ENCODE data around the gene DNAH10.

Gene DNAH10

DNA sequence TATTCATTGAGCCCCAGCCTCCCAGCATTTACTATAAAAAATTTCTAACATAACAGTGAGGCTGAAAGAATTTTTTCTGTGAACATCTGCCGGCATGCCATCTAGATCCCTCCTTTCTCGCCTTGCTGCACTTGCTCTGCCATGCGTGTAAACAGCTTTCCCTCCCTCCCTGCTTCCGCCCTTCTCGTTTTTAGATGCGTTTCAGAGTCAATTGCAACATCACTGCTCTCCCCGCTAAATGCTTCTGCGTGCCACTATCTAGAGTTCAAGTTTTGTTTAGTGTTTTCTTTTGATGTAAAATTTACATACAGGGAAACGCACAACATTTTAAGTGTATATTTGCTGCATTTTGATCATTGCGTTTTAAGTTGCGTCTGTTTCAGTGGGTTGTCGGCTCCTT is 126.9 kb downstream of the DNAH10 start:
- DNase-seq: no peak

DNA sequence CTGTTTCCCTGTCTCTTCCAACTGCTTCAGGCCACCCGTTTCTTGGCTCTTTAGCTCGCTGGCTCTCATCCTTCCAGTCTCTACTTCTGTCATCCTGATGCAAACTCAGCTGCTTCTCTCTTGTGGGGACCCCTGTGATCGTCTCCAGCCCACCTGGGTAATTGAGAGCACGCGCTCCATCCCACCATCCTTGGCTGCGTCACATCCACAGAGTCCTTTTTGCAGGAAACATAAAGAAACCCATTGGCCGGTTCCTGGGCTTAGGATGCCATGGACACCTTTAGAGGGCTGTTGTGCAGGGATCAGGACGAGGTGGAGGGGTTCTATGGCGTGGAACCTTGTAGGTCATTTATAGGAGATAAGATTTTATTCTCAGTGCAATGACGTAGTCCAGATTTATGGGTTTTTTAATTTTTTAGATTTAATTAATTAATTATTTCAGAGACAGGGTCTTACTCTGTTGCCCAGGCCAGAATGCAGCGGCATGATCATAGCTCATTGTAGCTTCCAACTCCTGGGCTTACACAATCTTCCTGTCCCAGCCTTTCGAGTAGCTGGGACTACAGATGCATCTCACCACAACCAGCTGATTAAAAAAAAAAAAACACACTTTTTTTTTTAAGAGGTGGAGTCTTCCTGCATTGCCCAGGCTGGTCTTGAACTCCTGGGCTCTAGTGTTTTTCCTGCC is 127.9 kb downstream of the DNAH10 start:
- DNase-seq: no peak

GRCh38 chr12:123890536-123890902 is 128.4 kb downstream of the DNAH10 start:
- no peak for DNase-seq

GRCh38 chr12:123891011-123891410 is 128.9 kb downstream of the DNAH10 start:
- no peak for DNase-seq

- DNase-seq: no peak
These were observed 129.5 kb downstream of the DNAH10 start for GRCh38 chr12:123891516-123892179.

GRCh38 chr12:123892180-123892559 is 130.1 kb downstream of the DNAH10 start:
- no peak for DNase-seq

- DNase-seq: no peak
These were observed 130.8 kb downstream of the DNAH10 start for GRCh38 chr12:123892853-123893252.

GRCh38 chr12:123893276-123893675 is 131.2 kb downstream of the DNAH10 start:
- DNase-seq: no peak

- DNase-seq: no peak
These were observed 132.8 kb downstream of the DNAH10 start for GRCh38 chr12:123894823-123895345.

DNA sequence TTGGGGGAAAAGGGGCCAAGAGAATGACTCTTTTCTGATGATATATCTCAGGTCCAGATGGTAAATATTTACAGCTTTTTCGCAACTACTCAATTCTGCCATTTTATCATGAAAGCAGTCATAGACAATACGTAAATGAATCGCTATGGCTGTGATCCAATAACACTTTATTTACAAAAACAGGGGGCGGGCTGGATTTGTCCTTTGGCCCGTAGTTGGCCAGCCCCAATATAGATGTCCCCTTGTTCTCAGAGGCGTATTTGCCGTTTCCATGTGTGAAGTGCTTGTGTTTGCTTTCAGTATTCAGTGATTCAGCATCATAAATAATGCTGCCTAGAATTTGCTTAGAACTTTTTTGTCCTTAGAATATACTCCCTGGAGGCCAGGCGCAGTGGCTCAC is 133.3 kb downstream of the DNAH10 start:
- no peak for DNase-seq

DNA sequence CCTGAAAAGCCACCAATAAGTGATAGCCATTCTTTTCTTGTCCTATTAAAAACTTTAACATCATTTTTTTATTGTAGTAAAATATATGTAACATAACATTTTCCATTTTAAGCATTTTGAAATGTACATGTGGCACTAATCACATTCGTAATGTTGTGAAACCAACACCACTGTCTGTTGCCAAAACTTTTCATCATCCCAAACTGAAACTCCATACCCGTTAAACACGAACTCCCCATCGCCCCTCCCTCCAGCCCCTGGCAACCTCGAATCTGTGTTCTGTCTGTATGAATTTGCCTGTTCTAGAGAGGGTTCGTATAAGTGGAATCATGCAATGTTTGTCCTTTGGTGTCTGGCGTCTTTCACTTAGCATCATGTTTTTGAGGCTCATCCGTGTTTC is 134.7 kb downstream of the DNAH10 start:
- no peak for DNase-seq

DNA sequence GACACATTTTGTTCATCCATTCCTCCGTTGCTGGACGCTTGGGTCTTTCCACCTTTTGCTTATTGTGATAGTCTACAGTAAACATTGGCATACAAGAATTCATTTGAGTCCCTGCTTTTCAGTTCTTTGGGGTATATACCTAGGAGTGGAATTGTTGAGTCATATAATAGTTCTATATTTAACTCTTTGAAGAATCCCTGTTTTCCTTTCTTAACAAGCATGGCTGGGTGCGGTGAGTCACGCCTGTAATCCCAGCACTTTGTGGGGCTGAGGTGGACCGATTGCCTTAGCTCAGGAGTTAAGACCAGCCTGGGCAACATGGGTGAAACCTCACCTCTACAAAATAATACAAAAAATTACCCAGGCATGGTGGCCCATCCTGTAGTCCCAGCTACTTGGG is 135.1 kb downstream of the DNAH10 start:
- no peak for DNase-seq

DNA sequence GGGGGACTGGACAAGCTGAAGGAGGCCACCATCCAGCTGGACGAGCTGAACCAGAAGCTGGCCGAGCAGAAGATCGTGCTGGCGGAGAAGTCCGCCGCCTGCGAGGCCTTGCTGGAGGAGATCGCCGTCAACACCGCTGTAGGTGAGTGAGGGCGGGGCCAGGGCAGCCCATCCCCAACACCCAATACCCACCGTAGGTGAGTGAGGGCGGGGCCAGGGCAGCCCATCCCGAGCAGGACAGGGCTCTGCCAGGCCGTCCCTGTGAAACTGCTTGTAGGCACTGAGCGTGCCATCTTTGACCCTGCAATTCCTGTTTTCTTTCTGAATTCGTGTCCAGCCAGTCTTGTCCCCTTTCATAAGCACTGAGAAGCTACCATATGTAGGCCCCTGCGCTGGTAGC is 136.6 kb downstream of the DNAH10 start:
- no peak for DNase-seq

DNA sequence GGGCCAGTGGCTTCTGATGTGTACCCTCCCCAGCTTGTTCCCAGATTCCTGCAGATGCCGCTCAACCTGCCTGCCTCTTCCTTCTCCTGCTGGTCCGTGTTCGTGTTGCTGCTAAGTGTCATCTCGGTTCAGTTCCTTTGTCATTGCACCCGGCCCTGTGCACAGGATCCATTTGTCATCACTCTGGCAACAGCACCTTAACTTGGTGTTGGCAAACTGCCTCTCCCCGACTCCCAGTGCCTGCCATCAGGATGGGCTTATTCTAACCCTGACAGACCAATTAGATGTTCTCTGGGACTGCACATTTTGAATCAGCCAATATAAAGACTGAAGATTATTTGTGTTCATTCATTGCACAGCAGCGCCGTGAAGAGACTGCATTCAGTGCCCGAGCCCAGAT is 137.3 kb downstream of the DNAH10 start:
- DNase-seq: no peak

- DNase-seq: peak; percentile 61 to 63
These were observed 138.8 kb downstream of the DNAH10 start for GRCh38 chr12:123900871-123901376.

DNA sequence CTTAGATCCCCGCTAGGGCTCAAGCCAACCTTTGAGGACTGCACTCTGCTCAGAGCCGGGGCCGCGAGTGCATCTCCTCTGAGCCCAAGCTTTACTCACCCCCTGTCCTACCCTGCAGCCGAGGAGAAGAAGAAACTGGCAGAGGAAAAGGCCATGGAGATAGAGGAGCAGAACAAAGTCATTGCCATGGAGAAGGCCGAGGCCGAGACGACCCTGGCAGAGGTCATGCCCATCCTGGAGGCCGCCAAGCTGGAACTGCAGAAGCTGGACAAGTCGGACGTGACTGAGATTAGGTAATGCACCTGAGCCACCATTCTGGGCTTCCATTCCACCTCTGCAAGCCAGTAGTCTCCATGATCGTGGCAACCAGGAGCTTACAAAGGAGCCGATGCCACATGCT is 140.7 kb downstream of the DNAH10 start:
- no peak for DNase-seq

GRCh38 chr12:123903301-123904065 is 141.4 kb downstream of the DNAH10 start:
- no peak for DNase-seq

GRCh38 chr12:123905319-123905925 is 143.3 kb downstream of the DNAH10 start:
- DNase-seq: peak; percentile 43 to 46

DNA sequence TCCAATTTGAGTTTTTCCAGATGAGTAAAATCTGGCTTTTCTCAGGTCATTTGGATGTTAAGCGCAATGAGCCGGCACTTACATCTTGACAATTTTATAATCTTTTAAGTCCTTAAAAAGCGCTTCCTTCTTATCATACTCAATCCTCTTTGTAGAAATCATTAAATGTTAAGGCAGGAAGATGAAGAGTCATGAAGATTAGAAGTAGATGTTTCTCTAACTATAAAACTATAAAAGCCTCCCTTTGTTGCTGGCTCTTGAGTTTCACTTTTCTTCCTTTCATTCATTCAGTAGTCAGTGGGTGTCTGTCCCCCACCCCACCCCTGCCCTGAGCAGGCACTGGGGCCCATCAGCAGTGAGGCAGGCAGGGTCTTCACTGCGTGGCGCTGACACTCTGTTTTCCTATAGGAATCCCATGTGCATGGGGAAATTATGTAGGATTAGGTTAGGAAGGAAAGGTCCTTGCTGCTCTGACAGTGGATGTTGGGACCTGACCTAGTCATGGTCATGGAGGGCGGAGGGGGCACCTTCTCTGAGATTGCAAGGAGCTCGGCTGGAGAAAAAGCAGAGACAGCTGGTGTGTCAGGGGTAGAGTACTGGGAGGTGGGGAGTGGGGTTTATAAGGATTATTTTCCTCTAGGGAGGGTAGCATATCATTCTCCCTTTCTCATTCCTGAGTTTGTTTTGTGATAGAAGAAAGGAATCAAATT is 144.8 kb downstream of the DNAH10 start:
- no peak for DNase-seq

DNA sequence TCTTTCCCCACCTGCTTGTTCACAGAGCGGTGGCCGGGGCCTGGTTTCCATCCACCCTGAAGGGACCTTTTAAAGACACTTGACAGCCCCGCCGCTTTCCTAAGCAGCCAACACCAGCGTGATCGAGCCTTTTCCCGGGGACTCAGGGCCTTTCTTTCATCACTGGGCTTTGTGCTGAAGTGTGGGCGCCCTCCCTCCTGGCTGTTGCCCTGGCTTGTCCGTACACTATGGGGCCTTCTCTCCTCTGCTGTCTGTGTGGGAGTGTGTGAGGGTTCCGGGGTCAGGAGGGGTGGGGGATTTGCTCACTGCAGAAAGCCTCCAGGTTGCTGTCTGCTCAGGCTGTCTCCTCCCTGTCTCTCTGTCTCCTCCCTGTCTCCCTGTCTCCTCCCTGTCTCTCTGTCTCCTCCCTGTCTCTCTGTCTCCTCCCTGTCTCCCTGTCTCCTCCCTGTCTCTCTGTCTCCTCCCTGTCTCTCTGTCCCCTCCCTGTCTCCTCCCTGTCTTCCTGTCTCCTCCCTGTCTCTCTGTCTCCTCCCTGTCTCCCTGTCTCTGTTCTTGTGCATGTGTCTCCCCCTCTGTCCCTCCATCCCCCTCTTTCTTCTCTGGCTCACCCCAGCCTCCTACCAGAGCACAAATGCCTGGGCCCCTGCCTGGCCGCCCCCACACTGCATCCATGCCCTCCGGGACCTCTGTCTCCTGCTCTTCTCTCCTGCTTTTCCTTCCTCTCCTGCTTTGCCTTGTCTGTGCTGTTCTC is 145.8 kb downstream of the DNAH10 start:
- DNase-seq: no peak

DNA sequence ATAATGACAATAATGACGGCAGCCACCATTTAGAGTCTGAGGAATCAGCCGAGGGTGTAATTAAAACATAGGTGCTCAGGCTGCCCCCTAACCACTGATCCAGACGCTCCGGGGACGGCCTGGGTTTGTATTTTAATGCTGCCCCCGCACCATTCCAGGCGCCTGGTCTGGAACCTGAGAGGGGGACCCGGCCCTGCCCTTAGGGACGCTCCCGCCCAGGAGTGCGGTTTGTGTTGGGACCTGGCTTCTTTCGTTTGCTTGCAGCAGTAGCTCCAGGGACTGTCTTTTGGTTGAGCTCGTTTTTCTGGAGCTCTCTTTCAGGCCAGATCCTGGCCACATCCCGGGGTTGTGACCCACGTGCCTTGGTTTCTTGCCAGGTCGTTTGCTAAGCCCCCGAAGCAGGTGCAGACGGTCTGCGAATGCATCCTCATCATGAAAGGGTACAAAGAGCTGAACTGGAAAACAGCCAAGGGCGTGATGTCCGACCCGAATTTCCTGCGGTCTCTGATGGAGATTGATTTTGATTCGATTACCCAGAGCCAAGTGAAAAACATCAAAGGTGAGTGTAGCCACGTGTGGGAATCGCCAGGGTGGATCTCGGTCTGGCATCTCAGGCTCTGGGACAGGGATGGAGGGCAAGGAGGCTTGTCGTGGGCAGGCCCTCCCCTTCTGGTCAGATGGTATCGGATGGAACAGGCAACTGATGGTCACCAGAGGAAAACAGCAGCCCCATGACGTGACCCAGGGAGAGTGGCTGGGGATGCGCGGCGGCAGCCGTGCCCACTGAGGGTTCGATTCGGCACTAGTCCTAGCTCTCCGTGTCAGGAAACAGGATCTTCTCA is 147.0 kb downstream of the DNAH10 start:
- DNase-seq: peak in 1 of 2 experiments; percentile 21
